Esophagus squamous epithelium (tissue), 4 donors: ENCODE results near the gene GPNMB.

Source experiments
- POLR2A ChIP-seq, 4 donors: fragments of 450-650 bp; IDR thresholded peaks; one replicate each; pipeline ENCODE4 v1.6.1; 2017; ENCODE audit warnings: antibody characterized with exemption in 4 of 4, mild to moderate bottlenecking in 4 of 4, moderate library complexity in 3 of 4
- TF ChIP-seq, protein P1 (sequence below), 6 experiments: fragments of 450-650 bp in 4 of 6; fragments of 200-600 bp in 2 of 6; sonication (generic) in 2 of 6; IDR thresholded peaks; one replicate each; pipeline ENCODE4 v1.5.1; 2016 to 2019; ENCODE audit warnings: antibody characterized with exemption in 6 of 6, mild to moderate bottlenecking in 4 of 6, moderate library complexity in 4 of 6

DNA sequence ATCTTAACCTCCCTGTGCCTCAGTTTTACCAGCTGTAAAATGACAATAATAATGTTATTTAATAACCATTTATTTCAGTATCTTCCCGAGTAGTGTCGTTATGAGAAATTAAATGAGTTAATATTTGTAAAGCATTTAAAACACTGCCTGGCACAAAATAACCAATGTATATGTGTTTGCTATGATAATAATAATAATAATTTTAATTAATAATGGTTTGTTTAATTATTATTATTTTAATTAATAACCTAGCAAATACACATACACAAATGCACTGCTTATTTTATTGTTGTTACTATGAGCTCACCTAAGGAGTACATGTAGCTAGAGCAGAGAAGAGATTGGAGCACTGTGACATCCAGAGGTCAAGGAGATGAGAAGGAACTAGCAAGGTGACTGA lies 18.2 kb upstream of the GPNMB start:
- TF ChIP-seq, protein P1, sequence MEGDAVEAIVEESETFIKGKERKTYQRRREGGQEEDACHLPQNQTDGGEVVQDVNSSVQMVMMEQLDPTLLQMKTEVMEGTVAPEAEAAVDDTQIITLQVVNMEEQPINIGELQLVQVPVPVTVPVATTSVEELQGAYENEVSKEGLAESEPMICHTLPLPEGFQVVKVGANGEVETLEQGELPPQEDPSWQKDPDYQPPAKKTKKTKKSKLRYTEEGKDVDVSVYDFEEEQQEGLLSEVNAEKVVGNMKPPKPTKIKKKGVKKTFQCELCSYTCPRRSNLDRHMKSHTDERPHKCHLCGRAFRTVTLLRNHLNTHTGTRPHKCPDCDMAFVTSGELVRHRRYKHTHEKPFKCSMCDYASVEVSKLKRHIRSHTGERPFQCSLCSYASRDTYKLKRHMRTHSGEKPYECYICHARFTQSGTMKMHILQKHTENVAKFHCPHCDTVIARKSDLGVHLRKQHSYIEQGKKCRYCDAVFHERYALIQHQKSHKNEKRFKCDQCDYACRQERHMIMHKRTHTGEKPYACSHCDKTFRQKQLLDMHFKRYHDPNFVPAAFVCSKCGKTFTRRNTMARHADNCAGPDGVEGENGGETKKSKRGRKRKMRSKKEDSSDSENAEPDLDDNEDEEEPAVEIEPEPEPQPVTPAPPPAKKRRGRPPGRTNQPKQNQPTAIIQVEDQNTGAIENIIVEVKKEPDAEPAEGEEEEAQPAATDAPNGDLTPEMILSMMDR (IDR thresholded peaks at IDR 0.05), result no peak
- no peak for TF ChIP-seq POLR2A (IDR thresholded peaks at IDR 0.05)
